Pulmonary artery endothelial cell (primary cell): ENCODE measurements around the gene THSD7B. TPM values are rescaled to one million over a fixed set of nuclear protein-coding genes. Genes with fewer than 3 reads are reported as not detected.
"Not testable (repeated sequence)": the region's sequence is repeated elsewhere in the genome, so short reads cannot be mapped to it uniquely, and the experiment has no call there.

Source experiments
- DNase-seq: peaks from one replicate; pipeline ENCODE4 v3.0.0-alpha.2; 2011; ENCODE audit warnings: low read depth, low spot score
- total RNA-seq: library from RNA; depleted of rRNA; stranded (reverse); fragments of >200 nt; gene quantifications from 2 replicates; pipeline ENCODE4 v1.2.3, GENCODE V29; 2014

The THSD7B gene
- total RNA-seq, 1 donor from 2014 or later: not detected

- no peak for DNase-seq
Observed at GRCh38 chr2:137522620-137523011, 757.3 kb downstream of the THSD7B start.

GRCh38 chr2:137523931-137524330 is 758.6 kb downstream of the THSD7B start:
- DNase-seq: no peak

- no peak for DNase-seq
Observed at GRCh38 chr2:137525132-137525531, 759.8 kb downstream of the THSD7B start.

- DNase-seq: no peak
Observed at GRCh38 chr2:137525641-137526190, 760.4 kb downstream of the THSD7B start.

- DNase-seq: no peak
Observed at GRCh38 chr2:137535897-137536296, 770.6 kb downstream of the THSD7B start.

GRCh38 chr2:137539336-137539735 is 774.0 kb downstream of the THSD7B start:
- no peak for DNase-seq

GRCh38 chr2:137547842-137548241 is 782.5 kb downstream of the THSD7B start:
- no peak for DNase-seq

GRCh38 chr2:137566387-137566786 is 801.0 kb downstream of the THSD7B start:
- DNase-seq: no peak

GRCh38 chr2:137570484-137570883 is 805.1 kb downstream of the THSD7B start:
- no peak for DNase-seq

GRCh38 chr2:137587834-137588233 is 822.5 kb downstream of the THSD7B start:
- not testable (repeated sequence) for DNase-seq

- not testable (repeated sequence) for DNase-seq
Observed at GRCh38 chr2:137588578-137588977, 823.2 kb downstream of the THSD7B start.

- DNase-seq: no peak
Observed at GRCh38 chr2:137590102-137590501, 824.8 kb downstream of the THSD7B start.

- no peak for DNase-seq
Observed at GRCh38 chr2:137607722-137608318, 842.5 kb downstream of the THSD7B start.

GRCh38 chr2:137638932-137639331 is 873.6 kb downstream of the THSD7B start:
- DNase-seq: no peak

GRCh38 chr2:137644731-137645130 is 879.4 kb downstream of the THSD7B start:
- DNase-seq: no peak

GRCh38 chr2:137654046-137654445 is 888.7 kb downstream of the THSD7B start:
- no peak for DNase-seq

- DNase-seq: no peak
Observed at GRCh38 chr2:137655814-137656213, 890.5 kb downstream of the THSD7B start.

GRCh38 chr2:137658433-137658832 is 893.1 kb downstream of the THSD7B start:
- DNase-seq: no peak

GRCh38 chr2:137659616-137660015 is 894.3 kb downstream of the THSD7B start:
- DNase-seq: no peak

- DNase-seq: no peak
Observed at GRCh38 chr2:137670111-137670510, 904.8 kb downstream of the THSD7B start.

- DNase-seq: no peak
Observed at GRCh38 chr2:137672989-137673552, 907.7 kb downstream of the THSD7B start.

GRCh38 chr2:137674991-137675390 is 909.6 kb downstream of the THSD7B start:
- DNase-seq: no peak
